Loucy (cell line): ENCODE results near the gene ATAD2B.

Experiments used
- H2AFZ ChIP-seq: fragments of 200-600 bp; sonication (generic); 2 replicates; pipeline ENCODE4 v1.6.0; 2016; ENCODE audit warnings: antibody characterized with exemption, mild to moderate bottlenecking, low read length, moderate library complexity
- H3F3A ChIP-seq: fragments of 200-600 bp; 2 replicates; pipeline ENCODE4 v1.6.0; 2016; ENCODE audit warnings: antibody characterized with exemption, low read depth, mild to moderate bottlenecking
- H3K27me3 ChIP-seq: fragments of 200-600 bp; sonication (generic); 2 replicates; pipeline ENCODE4 v1.6.1; 2014; ENCODE audit warnings: low read length, mild to moderate bottlenecking; ENCODE audit not compliant: insufficient read depth, poor library complexity, severe bottlenecking
- H3K36me3 ChIP-seq: fragments of 200-600 bp; sonication (generic); 2 replicates; pipeline ENCODE4 v1.6.1; 2016; ENCODE audit warnings: low read length; ENCODE audit not compliant: insufficient read depth
- H3K4me1 ChIP-seq: fragments of 200-600 bp; sonication (generic); 2 replicates; pipeline ENCODE4 v1.5.1; 2014; ENCODE audit warnings: low read length, mild to moderate bottlenecking; ENCODE audit not compliant: insufficient read depth, poor library complexity, severe bottlenecking
- H3K4me2 ChIP-seq: fragments of 200-600 bp; sonication (generic); 2 replicates; pipeline ENCODE4 v1.6.0; 2014; ENCODE audit warnings: antibody characterized with exemption, low read length, low read depth, mild to moderate bottlenecking; ENCODE audit not compliant: poor library complexity, severe bottlenecking
- H3K4me3 ChIP-seq: fragments of 200-600 bp; sonication (generic); 2 replicates; pipeline ENCODE4 v1.5.1; 2014; ENCODE audit warnings: low read length, mild to moderate bottlenecking, mixed read lengths; ENCODE audit not compliant: poor library complexity, severe bottlenecking
- H3K79me2 ChIP-seq: fragments of 200-600 bp; sonication (generic); 2 replicates; pipeline ENCODE4 v1.6.1; 2014; ENCODE audit warnings: low read length; ENCODE audit not compliant: insufficient read depth
- H3K9ac ChIP-seq: fragments of 200-600 bp; sonication (generic); 2 replicates; pipeline ENCODE4 v1.6.0; 2014; ENCODE audit warnings: mild to moderate bottlenecking, low read depth, low read length, moderate library complexity; ENCODE audit not compliant: poor library complexity, severe bottlenecking
- H3K9me2 ChIP-seq: fragments of 200-600 bp; sonication (generic); replicated peaks from 2 replicates; pipeline ENCODE4 v1.6.1; 2016; ENCODE audit warnings: low read depth, low read length, mixed read lengths
- H3K9me3 ChIP-seq: fragments of 200-600 bp; sonication (generic); 2 replicates; pipeline ENCODE4 v1.6.1; 2014; ENCODE audit warnings: mild to moderate bottlenecking, antibody characterized with exemption, low read length, low read depth; ENCODE audit not compliant: insufficient read depth
- H4K20me1 ChIP-seq: fragments of 200-600 bp; sonication (generic); 2 replicates; pipeline ENCODE4 v1.6.0; 2014; ENCODE audit warnings: antibody characterized with exemption, low read length, mild to moderate bottlenecking; ENCODE audit not compliant: insufficient read depth, poor library complexity, severe bottlenecking
- CTCF ChIP-seq: fragments of 200-600 bp; sonication (generic); conservative IDR thresholded peaks from 2 replicates; pipeline ENCODE4 v1.5.1; 2014; ENCODE audit warnings: mild to moderate bottlenecking, antibody characterized with exemption, low read length
- EZH2phosphoT487 ChIP-seq: fragments of 200-600 bp; IDR thresholded peaks from 2 replicates; pipeline ENCODE4 v1.6.1; 2018; ENCODE audit warnings: antibody characterized with exemption, mild to moderate bottlenecking, moderate library complexity, borderline replicate concordance

The ATAD2B gene

GRCh38 chr2:23912054-23912453, 14.9 kb downstream of the ATAD2B start:
- H3K9ac ChIP-seq = no peak overlapping the region
- H3K9me2 ChIP-seq = no peaks in the 10 kb centered on the region
- no peaks in the 10 kb centered on the region for H3F3A ChIP-seq
- TF ChIP-seq EZH2phosphoT487 (no peak), CTCF (no peak)
- H3K4me3 ChIP-seq = no peak overlapping the region
- H3K27me3 ChIP-seq = no peaks in the 10 kb centered on the region
- H4K20me1 ChIP-seq = peaks cover 33% of the 10 kb centered on the region
- H3K4me2 ChIP-seq = no peak overlapping the region
- no peaks in the 10 kb centered on the region for H3K36me3 ChIP-seq
- peaks cover 74% of the 10 kb centered on the region for H3K79me2 ChIP-seq
- H3K4me1 ChIP-seq = peaks cover 20% of the 10 kb centered on the region
- no peaks in the 10 kb centered on the region for H3K9me3 ChIP-seq
- H2AFZ ChIP-seq = no peak overlapping the region

- Histone ChIP-seq H3K9me2 (no peaks in the 10 kb centered on the region), H4K20me1 (peaks cover 38% of the 10 kb centered on the region), H3K4me3 (no peak overlapping the region), H3F3A (no peaks in the 10 kb centered on the region), H3K9ac (peak overlapping the region; percentile 20), H3K27me3 (no peaks in the 10 kb centered on the region), H3K4me1 (peaks cover 6% of the 10 kb centered on the region), H3K4me2 (peak overlapping the region; percentile 14), H3K9me3 (no peaks in the 10 kb centered on the region), H2AFZ (no peak overlapping the region), H3K36me3 (no peaks in the 10 kb centered on the region), H3K79me2 (peaks cover 67% of the 10 kb centered on the region)
- no peak for TF ChIP-seq CTCF
- TF ChIP-seq EZH2phosphoT487 = no peak
These were observed 21.8 kb downstream of the ATAD2B start for GRCh38 chr2:23905155-23905554.

- H2AFZ ChIP-seq = no peak overlapping the region
- H3K79me2 ChIP-seq = peaks cover 65% of the 10 kb centered on the region
- H3K27me3 ChIP-seq = no peaks in the 10 kb centered on the region
- TF ChIP-seq EZH2phosphoT487 (no peak), CTCF (no peak)
- H4K20me1 ChIP-seq = peaks cover 38% of the 10 kb centered on the region
- no peaks in the 10 kb centered on the region for H3K9me3 ChIP-seq
- no peak overlapping the region for H3K9ac ChIP-seq
- H3K4me2 ChIP-seq = no peak overlapping the region
- H3K36me3 ChIP-seq = no peaks in the 10 kb centered on the region
- H3K9me2 ChIP-seq = no peaks in the 10 kb centered on the region
- peaks cover 6% of the 10 kb centered on the region for H3K4me1 ChIP-seq
- no peak overlapping the region for H3K4me3 ChIP-seq
- no peaks in the 10 kb centered on the region for H3F3A ChIP-seq
These were observed 22.2 kb downstream of the ATAD2B start for GRCh38 chr2:23904692-23905091.
